ENCODE measurements around the gene KCNA10.

KCNA10 gene

DNA sequence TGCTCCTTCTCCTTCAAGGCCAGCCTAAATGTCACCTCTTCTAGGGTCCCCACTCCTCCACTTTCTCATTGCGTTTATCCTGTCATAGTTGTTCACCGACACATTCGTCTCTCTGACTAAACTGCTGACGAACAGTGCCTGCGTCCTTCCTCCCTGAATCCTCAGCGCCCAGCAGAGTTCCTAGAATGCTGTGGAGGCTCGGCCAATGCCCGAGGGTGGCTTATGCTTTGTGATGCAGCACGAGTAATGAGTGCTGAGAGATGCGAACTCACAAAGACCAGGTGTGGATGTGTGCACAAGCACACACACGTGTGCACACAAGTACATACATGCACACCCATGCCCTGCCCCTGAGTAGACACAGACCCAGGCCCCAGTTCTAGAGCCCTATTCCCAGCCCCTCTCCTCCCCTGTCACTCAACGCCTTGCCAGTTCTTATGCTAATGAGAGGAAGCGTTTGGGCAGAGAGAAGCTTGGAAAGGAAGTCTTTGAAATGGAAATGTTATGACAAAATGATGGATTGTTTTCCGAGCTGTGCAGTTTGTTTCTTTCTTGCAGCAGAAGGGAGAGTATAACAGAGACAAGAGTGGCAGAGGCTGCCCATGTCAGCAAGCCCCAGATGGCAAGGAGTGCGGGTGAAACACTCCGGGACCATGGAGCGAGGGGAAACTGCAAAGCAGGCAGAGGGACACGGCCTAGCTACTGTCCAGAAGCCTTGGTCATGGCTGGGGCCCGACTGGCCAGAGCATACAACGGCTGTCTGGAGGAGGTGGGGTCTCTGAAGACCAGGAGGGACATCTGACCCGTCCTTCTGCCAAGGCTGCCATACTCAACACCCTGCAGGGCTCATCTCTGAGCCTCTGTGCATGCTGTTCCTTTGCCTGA lies 24.2 kb downstream of the KCNA10 start:
- no peak for DNase-seq

DNA sequence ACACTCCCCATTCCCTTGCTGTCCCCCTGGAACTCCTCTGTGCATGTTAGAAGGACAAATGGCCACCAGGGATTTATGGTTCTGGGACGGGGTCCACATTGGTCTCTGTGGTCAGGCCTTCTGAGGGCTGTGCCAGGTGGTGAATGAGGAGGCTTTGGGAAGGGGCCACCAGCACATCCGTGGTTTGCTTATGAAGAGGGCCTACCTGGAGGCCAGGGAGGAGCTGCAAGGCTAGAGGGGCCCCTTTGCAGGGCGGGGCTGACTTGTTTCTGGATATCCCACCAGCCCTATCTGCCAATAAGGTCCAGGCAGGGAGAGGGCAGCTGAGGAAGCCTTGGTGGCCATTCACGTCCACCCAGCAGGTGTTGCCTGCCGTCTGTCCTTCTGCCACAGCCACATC lies 24.9 kb downstream of the KCNA10 start:
- no peak for DNase-seq

DNA sequence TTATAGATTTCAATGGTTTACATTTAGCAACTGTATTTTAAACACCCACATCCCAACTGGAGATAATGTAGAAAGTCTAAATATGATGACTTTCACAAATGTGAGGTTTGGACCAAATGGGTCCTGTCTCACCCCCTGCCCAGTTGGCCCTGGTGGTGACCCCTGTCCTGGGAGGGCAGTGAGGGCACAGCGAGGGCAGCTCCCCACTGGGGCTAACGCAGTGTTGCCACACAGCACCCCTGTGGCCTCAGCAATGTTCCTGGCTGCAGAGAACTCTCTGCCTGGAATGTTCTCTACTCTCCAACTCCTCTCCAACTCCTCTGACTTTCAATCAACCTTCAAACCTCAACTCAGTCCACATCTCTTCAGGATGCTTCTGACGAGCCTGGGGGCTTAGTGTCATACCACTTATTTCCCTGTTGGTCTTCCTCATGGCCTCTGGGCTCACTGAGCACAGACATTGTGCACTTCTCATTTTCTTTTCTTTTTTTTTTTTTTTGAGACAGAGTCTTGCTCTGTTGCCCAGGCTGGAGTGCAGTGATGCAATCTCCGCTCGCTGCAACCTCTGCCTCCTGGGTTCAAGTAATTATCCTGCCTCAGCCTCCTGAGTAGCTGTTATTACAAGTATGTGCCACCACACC lies 25.8 kb downstream of the KCNA10 start:
- DNase-seq, result no peak

DNA sequence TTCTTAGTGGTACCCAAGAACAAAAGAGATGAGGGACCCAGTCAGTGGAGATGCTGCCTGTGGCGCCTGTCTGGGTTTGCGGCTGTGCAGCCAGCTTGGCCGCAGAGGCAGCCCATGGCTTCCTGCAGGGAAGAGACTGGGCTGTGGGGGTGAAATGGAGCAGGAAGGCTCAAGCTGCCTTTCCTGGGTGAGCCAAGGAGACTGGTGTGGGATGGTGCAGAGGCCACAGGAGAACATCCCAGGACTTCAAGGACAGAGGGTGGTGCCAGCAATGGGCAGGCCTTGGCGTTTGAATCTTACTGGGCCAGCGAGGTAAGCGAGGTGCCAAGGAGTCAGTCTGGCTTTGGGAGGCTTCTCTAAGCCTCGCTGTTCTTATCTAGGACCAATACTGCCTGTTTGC lies 26.4 kb downstream of the KCNA10 start:
- no peak for DNase-seq

DNA sequence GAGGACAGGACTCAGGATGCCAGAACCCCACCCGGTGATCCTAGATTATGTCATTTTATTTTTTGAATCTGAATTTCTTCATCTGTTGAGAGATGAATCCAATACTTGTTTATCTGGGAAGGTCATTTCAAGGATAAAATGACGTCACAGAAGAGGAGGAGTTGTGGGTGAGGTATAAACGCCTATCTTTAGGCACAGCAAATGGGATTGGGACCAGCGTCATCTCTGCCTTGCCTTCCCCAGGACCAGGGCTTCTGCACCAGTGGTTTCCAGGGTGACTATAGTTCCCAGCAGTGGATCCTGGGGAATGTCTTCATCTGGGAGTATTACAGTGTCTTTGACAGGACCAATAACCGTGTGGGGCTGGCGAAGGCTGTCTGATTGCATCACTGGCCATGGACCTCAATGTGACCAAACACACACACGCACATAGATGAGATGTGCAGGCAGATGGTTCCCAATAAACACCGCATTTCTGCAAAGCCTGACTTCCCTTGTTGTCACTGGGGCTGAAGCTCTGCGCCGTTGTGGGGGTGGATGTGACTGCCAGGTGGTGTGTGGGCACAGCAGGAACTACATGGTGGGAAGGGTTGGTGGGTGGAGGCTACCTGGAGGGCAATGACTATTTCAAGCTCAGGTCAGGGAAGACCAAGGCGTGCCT lies 28.1 kb downstream of the KCNA10 start:
- DNase-seq, result no peak

DNA sequence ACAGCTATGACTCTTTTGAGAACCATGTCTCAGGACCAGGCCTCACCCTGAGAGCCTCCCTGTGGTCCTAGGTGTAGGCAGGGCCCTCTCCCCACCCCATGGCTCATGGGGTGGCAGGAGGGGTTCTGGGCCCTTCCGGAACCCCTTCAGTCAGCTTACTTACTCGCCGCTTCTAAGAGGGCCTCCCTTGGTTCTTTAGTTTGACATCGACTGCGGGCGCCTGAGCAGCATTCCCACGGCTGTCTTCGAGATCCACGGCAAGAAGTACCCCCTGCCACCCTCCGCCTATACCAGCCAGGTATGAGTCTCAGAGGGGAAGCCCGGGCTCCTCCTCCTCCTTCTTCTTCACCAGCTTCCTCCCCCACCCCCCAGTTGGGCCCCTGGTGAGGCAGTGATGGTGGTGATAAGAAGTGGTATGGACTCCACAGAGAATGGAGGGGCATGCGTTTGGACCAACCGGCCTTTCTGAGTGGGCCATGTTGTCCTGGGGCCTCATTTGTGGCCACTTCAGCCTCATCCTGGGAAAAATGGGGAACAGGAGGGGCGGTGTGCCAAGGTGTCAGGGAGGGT lies 28.9 kb downstream of the KCNA10 start:
- no peak for DNase-seq

DNA sequence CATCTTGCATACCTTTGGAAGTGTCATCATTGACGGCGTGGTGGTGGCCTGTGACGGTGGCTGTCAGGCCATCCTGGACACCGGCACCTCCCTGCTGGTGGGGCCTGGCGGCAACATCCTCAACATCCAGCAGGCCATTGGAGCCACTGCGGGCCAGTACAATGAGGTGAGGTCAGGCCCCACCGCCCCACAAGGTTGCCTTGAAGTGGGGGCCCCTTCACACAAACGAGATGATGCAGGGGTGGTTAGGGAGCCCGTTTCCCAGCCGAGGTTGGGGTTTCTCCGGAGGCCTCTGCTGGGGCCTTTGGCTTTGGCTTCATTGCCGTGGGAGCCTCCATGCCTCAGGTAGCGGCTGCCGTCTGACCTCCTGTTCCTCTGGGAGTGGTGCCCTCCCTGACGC lies 29.6 kb downstream of the KCNA10 start:
- no peak for DNase-seq

DNA sequence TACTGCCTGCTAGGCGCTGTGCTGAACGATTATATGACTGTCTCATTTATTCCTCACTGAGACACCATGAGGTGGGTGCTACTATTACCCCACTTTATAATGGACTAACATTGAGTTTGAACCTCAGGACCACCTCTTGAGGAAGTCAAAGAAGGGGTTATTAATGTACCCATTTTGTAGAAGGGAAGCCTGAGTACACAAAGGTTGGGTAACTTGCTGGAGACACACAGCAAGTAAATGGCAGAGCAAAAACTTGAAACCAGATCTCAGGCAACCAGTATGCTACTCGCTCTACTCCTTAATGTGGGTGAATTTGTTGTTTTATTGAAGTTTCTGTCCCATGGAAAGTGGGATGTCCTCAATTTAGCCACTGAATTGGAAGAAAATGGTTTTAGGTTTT lies 30.1 kb downstream of the KCNA10 start:
- no peak for DNase-seq

DNA sequence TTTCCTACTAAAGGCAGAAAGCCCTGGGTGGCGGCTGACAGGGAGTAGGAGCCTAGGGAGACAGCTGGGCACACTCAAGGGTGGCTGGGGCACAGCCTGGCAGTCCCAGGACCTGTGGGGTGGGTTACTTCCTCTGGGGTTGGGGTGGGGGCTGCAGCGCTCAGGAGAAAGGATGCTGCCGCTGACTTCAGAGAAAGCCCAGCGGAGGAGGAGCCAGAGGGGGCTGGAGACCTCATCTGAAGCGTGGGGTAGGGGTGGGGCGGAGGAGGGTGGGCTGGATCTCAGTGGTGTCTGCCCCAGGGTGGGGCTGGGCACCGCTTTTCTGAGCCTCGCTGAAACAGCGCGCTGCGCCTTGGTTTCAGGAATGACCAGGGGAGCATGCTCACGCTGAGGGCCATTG lies 30.8 kb downstream of the KCNA10 start:
- no peak for DNase-seq

DNA sequence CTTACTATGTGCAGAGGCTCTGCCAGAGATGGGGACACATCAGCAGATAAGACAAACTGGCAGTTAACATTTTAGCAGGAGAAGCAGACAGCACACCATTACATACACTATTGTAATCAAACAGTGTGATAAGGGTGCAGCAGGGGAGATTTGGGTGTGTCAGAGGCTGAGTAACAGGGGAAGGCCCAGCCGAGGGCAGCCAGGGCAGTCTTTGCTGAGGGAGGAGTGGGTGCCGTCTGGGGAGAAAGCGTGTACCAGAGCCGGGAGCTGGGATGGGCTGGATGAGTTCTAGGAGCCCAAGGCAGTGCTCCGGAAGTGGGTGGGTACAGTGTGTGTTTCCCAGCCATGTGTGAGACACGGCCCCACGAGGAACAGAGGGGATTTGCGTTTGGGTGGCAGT lies 31.2 kb downstream of the KCNA10 start:
- DNase-seq, result no peak

DNA sequence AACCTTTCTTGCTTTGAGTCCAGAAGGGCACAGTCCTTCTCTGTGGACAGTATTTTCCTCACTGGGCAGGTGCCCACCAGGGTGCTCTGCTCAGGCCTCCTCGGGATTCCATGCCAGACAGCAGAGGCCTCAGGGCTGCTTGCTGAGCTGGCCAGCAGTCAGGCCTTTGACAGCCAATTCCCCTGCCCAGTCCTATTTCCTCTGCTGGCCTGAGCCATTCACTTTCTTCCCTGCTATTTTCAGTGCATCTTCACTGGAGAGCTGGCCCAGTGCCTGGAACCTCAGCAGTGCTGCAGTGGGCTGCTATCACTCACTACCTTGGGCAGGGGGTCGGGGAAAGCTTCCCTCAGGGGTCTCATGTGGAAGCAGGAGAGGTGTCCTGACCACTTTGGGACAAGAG lies 33.2 kb downstream of the KCNA10 start:
- DNase-seq, result no peak

DNA sequence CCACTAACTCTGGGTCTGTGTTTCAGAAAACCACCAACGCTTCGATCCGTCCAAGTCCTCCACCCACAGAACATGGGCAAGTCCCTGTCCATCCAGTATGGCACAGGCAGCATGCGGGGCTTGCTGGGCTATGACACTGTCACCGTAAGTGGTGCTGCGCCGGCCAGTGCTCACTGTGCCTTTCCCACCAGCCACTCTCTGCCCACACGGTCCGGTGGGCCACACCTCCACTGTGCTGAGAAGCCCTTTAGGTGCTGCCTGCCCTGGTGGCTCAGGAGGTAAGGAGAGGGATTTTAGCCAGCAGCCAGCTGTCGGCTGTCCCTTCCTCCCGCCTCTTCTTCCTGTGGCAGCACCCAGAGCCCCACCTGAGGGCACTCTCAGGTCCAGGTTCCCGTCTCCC lies 34.2 kb downstream of the KCNA10 start:
- DNase-seq, result no peak

DNA sequence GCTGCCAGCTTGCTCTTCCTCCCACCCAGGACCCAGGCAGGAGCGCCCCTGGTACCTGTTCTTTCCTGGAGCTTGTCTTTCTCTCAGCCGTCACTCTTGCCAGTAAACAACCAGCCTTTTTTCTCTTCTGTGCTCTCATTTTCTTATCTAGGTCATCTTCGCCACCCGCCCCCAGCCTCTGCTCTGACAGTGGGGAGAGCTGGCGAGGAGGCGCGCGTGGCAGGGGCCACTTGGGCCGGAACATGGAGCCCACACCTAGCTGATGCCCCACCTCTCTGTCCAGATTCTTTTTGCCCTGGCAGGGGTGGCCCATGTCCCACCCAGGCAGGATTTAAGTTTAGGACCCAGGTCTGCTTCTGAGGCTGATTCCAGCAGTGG lies 35.7 kb downstream of the KCNA10 start:
- no peak for DNase-seq

DNA sequence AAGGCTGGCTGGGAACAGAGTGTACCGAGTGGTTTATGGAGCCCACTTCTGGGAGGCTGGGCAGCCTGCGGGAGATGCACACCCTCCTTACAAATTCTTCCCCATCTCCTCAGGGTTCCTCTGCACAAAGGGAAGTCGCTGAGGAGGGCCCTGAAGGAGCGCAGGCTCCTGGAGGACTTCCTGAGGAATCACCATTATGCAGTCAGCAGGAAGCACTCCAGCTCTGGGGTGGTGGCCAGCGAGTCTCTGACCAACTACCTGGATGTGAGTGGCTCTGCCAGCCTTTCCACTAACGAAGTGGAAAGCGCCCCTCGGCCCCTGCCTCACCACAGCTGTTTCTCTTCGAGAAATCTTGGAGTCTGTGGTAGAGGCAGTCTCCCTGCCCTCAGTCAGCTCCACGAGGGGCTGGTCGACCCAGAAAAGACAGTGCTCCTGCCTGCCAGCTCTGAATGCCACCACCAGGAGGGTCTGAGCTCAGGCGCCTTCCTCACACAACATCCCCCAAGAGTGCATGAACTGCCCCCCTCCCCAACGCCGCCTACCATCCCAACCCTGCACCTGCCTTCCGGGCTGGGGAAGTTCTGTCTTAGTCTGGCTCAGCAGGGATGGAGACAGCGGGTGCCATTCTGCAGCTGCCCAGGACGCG lies 36.2 kb downstream of the KCNA10 start:
- DNase-seq, result no peak

DNA sequence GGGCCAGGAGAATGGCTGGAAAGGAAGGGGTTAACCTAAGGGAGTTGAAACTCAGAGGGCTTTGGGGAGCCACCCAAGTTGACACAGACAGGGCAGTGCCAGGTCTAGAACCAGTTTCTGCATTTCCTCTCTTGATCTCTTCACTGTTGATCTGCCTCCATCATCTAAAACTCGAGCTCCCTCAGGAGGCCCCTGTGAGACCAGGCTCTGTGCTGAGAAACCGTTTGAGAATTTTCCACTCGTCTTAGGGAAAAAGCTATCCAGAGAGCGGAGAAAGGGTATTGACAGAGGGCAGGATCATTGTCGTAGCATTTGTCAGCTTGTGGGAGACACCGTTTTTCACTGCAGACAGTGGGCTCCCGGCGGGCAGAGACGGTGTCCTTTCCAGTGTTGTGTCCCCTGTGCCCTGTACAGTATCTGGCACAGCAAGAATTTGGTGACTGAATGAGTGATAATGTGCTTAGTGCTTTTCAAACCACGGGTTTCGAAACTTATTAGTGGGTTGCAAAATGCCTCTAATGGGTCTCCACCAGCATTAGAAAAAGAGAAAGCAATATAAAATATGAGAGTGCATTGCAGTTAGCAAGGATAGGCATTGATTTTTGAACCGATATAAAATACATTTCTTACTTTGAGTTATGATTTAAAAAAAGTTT lies 36.9 kb downstream of the KCNA10 start:
- no peak for DNase-seq

DNA sequence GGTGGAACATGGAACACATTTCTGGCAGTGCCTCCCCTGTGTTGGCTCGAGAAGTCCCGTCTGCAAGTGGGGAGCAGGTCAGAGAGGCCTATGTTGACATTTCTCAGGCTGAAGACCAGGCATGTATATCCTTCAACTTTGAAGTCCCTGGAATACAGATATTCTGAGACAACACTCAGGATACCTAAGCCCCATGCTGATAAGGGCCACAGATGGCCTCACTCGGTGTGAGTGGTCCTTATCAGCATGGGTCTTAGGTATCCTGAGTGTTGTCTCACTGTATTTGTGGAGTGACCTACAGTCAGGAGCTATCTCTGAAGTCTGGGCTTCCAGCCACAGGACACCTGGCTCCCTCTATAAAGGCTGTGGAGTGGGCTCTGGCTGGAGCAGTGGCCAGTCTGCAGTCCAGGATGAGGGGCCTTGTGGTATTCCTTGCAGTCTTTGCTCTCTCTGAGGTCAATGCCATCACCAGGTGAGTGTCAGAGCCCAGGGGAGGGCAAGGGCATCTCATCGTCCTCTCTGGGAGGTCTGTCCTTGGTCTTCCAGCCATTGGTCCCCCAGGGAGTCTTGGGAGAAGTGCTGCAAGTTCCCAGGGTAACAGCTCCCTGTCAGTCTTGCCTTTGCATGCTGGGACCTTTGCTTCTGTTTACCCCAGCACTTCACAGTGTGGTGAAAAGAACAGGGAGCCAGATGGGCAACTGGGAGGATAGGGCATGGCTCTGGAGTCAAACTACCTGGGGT lies 38.4 kb downstream of the KCNA10 start:
- DNase-seq, result no peak

DNA sequence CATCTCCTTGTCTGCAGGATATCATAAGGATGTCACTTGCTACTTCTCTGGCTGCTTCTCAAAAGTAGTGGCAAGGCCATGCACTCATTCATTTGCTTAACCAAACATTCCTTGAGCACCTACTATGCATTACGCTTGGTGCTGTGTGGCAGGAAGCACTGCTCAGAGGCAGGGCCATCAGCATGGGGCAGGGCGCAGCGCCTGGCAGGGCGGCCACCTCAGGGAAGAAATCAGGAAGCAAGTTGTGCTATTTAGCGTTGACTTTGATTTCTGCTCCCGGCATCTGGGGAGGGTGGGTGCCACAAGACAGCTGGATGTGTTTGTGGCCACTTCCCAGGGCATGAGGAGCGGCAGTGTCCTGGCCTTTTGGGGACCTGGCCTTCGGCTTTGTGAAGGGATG lies 40.1 kb downstream of the KCNA10 start:
- no peak for DNase-seq

DNA sequence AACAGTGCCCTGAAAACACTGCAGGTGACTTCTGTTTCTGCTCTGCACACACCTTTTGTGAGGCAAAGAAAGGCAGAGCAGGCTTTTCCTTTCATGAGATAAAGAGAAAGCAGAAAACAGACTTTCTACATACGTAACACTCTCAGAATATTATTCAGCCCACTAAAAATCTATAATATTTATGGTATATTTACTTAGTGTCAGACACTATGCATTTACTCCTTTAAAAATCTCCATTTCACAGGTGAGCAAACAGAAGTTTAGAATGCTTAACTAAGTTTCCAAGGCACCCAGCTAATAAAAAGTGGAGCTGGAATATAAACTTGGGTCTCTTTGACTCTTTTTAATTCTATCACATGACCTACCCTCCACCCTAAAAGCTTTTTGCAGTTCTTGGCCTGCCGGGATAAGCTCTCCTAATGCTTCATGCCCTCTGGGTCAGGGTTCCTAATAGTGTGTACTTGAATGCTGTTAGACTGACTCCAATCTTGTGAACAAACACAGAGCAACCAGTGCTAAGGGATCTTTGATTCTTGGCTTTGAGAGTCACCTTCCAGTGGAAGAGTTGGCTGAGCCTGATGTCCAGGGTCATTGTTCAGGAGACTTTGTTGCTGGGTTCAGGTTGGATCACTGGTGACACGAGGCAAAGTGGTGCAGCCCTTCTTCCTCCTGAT lies 40.9 kb downstream of the KCNA10 start:
- DNase-seq, result no peak

DNA sequence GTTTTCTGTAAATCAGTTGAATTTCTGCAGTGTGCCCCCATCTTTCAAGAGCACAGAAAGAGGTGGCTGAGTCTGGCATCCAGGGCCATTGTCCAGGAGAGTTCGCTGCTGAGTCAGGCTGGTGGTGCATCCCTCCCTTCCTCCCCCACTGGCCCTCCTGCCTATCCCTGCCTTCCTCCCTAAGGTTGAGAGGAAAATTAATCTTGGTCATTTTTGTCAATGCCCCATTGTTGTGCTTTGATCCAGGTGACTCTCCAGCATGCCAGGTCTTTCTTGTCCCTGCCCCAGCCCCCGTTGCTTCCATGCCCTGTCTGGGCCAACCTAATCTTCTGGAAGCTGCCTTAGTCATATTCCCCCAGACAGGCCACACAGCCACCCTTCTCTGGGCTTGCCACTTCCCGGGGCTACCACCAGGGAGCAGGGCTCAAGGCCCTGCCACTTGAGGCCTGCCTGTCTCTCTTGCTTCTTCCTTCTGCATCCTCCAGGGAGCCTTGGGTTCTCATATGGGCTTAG lies 41.5 kb downstream of the KCNA10 start:
- no peak for DNase-seq

DNA sequence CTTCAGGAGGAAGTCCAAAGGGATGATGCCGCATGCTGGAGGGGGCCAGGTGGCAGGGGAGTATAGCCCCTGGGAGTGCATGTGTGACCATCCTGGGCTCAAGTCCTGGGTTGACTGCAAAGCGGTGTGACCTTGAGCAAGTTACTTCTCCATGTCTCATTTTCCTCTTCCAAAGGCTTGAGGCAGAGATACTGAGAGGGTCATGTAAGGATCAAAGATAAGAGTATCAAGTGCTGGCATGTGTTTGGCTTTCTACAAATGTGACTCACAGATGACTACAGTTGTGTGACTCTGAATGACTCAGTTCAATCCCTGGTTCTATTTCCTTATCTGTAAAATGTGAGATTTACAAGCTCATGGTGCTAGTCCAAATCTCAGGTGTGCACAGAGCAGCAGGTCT lies 41.9 kb downstream of the KCNA10 start:
- DNase-seq, result no peak
